Measurements from ENCODE around the gene NRAP. TPM values are rescaled to one million over a fixed set of nuclear protein-coding genes. Genes with fewer than 3 reads are reported as not detected.

The NRAP gene
- total and polyA plus RNA-seq, 10 of the 15 experiments (the other 5 are each of a cell fraction or from before 2014, with no cell fraction given): not detected

DNA sequence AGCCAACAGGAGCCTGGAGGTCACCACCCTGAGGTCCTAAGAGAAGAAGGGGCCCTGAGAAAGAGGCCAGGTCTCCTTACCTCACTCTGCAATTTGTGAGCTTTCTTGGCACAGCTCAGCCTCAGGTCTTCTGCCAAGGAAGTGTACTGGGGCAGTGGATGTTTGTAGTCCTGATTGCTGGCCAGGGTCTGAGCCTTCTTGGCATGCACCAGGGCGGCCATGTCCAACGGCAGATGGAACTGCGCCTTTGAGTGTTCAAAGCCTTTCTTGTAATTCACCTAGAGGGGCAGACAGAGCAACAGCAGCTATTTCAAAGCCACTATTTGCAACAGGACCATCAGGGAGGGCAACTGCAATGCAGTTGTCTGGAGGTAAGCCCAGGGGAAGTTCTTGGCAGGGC, 51.7 kb downstream of the NRAP start (continued):
- TF ChIP-seq, protein P1, sequence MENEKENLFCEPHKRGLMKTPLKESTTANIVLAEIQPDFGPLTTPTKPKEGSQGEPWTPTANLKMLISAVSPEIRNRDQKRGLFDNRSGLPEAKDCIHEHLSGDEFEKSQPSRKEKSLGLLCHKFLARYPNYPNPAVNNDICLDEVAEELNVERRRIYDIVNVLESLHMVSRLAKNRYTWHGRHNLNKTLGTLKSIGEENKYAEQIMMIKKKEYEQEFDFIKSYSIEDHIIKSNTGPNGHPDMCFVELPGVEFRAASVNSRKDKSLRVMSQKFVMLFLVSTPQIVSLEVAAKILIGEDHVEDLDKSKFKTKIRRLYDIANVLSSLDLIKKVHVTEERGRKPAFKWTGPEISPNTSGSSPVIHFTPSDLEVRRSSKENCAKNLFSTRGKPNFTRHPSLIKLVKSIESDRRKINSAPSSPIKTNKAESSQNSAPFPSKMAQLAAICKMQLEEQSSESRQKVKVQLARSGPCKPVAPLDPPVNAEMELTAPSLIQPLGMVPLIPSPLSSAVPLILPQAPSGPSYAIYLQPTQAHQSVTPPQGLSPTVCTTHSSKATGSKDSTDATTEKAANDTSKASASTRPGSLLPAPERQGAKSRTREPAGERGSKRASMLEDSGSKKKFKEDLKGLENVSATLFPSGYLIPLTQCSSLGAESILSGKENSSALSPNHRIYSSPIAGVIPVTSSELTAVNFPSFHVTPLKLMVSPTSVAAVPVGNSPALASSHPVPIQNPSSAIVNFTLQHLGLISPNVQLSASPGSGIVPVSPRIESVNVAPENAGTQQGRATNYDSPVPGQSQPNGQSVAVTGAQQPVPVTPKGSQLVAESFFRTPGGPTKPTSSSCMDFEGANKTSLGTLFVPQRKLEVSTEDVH (IDR thresholded peaks at IDR 0.05; ENCODE audit: low read depth, partially characterized antibody): no peak
- TF ChIP-seq FOXM1 (IDR thresholded peaks at IDR 0.05; ENCODE audit: low read depth, low read length) (no peak), TCF7 (IDR thresholded peaks at IDR 0.05; ENCODE audit: borderline replicate concordance) (no peak), TAF1 (IDR thresholded peaks at IDR 0.05; ENCODE audit: borderline replicate concordance, low read depth, low read length) (no peak), STAT3 (IDR thresholded peaks at IDR 0.05; ENCODE audit: low read depth, low read length) (no peak)
- TF ChIP-seq, protein P2, sequence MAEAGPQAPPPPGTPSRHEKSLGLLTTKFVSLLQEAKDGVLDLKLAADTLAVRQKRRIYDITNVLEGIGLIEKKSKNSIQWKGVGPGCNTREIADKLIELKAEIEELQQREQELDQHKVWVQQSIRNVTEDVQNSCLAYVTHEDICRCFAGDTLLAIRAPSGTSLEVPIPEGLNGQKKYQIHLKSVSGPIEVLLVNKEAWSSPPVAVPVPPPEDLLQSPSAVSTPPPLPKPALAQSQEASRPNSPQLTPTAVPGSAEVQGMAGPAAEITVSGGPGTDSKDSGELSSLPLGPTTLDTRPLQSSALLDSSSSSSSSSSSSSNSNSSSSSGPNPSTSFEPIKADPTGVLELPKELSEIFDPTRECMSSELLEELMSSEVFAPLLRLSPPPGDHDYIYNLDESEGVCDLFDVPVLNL (IDR thresholded peaks at IDR 0.05; ENCODE audit: low read depth, low read length): no peak

DNA sequence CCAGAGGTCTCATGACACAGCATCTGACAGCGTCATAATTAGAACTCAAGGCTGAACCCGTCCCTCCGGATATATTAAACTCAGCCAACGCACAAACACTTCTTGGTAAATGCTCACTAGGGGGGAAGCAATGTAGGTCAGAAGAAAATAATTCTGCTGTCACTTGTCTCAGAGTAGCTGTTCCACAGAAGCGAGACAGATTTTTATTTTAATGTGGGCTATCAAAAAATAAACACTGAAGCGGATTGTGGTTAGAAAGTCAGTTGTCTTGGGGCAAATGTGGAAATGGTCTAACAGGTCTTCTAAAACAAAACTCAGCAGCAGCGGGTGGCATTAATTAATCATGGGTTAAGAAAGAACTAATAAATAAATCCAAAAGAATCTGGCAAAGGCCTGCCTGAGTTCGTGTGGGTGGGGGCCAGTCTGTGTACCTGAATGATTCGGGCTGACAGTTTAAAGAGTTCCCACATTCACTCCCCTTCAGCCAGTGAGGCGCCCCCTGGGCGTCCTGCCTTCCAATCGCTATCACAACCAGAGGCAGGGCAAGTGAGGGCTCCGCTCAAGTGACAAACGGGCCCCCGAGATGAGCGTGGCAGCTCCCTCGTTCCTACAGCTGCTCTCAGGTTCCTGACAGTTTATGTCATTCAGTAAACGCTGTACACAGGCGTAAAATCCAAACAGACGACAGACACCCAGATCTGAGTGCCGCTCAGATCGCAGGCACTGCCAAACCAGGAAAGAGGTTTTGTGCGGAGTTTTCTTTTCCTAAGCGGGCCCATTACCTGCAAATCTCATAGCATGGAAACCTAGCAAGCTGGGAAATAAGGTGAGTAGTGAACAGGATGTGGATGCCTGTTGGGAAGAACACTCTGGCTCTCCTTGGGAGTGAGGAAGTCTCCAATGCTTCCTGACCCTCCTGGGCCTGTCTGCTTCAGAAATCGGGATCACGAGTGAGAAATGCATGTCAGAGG, 52.9 kb downstream of the NRAP start:
- H3K27me3 ChIP-seq (replicated peaks in 1 of 2; ENCODE audit: control insufficient read depth in 2 of 2, insufficient read depth in 2 of 2, low read length in 1 of 2): no peaks in the 10 kb centered on the region; a peak in 3 of 4 replicates
- H3K27ac ChIP-seq (ENCODE audit: control insufficient read depth, insufficient read depth): no peak overlapping the region
- FAIRE-seq (no peak), DNase-seq (ENCODE audit: low read depth, low spot score) (no peak), ATAC-seq (no peak)
- H3K9ac ChIP-seq (ENCODE audit: control insufficient read depth, insufficient read depth, low read length): no peak overlapping the region
- no peaks in the 10 kb centered on the region for H3K9me3 ChIP-seq (replicated peaks; ENCODE audit: control insufficient read depth, insufficient read depth, low read length)
- WGBS (ENCODE audit: insufficient coverage, insufficient replicate concordance, low lambda C conversion rate, missing lambda C conversion rate): 33% methylated on average over 26 of the region's 26 CpGs
- intact Hi-C loops (cut with micrococcal nuclease; ENCODE audit: unreplicated experiment) (no loop called here), in situ Hi-C loops (cut with MboI) (no loop called here)
- CTCF ChIA-PET: no interaction called here
- H3K79me2 ChIP-seq (ENCODE audit: control insufficient read depth, insufficient read depth, low read length): no peaks in the 10 kb centered on the region
- H3K4me3 ChIP-seq: no peak overlapping the region
- H3K36me3 ChIP-seq (ENCODE audit: control insufficient read depth in 2 of 2, insufficient read depth in 2 of 2, low read length in 1 of 2): no peaks in the 10 kb centered on the region
- no peak overlapping the region for H3K4me2 ChIP-seq (ENCODE audit: control insufficient read depth, insufficient read depth)
- POLR2A ChIA-PET: no interaction called here
- no TSS peak for BruUV-seq (replicated peaks)
- SMC1A ChIA-PET (ENCODE audit: uncharacterized antibody, unreplicated experiment): no interaction called here
- H2AFZ ChIP-seq (ENCODE audit: control insufficient read depth, low read depth, low read length): no peak overlapping the region
- H4K20me1 ChIP-seq (ENCODE audit: control insufficient read depth, insufficient read depth): no peaks in the 10 kb centered on the region
- RAD21 ChIA-PET (ENCODE audit: unreplicated experiment): no interaction called here
- H3K4me1 ChIP-seq (ENCODE audit: control insufficient read depth, insufficient read depth, low read length): no peaks in the 10 kb centered on the region
- TF ChIP-seq ZZZ3 (IDR thresholded peaks at IDR 0.05; ENCODE audit: control insufficient read depth, insufficient read length, low read depth) (no peak), ZNF24 (IDR thresholded peaks at IDR 0.05) (no peak), CHD4 (IDR thresholded peaks at IDR 0.05) (no peak), IKZF1 (conservative IDR thresholded peaks at IDR 0.05) (no peak), YBX1 (IDR thresholded peaks at IDR 0.05) (no peak), SUPT20H (IDR thresholded peaks at IDR 0.05; ENCODE audit: borderline replicate concordance, control insufficient read depth, low read depth, low read length) (no peak), RELA (IDR thresholded peaks at IDR 0.05; ENCODE audit: borderline replicate concordance, partially characterized antibody) (no peak), PAX8 (IDR thresholded peaks at IDR 0.05) (no peak), POLR2AphosphoS5 (IDR thresholded peaks at IDR 0.05; ENCODE audit: low read length) (no peak), RFX5 (IDR thresholded peaks at IDR 0.05; ENCODE audit: low read depth, low read length) (no peak)
- TF ChIP-seq, protein P3, sequence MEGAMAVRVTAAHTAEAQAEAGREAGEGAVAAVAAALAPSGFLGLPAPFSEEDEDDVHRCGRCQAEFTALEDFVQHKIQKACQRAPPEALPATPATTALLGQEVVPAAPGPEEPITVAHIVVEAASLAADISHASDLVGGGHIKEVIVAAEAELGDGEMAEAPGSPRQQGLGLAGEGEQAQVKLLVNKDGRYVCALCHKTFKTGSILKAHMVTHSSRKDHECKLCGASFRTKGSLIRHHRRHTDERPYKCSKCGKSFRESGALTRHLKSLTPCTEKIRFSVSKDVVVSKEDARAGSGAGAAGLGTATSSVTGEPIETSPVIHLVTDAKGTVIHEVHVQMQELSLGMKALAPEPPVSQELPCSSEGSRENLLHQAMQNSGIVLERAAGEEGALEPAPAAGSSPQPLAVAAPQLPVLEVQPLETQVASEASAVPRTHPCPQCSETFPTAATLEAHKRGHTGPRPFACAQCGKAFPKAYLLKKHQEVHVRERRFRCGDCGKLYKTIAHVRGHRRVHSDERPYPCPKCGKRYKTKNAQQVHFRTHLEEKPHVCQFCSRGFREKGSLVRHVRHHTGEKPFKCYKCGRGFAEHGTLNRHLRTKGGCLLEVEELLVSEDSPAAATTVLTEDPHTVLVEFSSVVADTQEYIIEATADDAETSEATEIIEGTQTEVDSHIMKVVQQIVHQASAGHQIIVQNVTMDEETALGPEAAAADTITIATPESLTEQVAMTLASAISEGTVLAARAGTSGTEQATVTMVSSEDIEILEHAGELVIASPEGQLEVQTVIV (IDR thresholded peaks at IDR 0.05; ENCODE audit: borderline replicate concordance, partially characterized antibody): no peak

All from GM12878 (cell line).